Tongue (tissue), 2 donors: ENCODE measurements around the gene LRRC46. TPM values are rescaled to one million over a fixed set of nuclear protein-coding genes. Genes with fewer than 3 reads are reported as not detected.
A peak's percentile ranks its signal among the peaks of the same experiment; 100 is the strongest.

Experiments
- DNase-seq: peaks from one replicate; pipeline ENCODE4 v3.0.0-alpha.2; 2015
- total RNA-seq: library from RNA; depleted of rRNA; stranded (reverse); fragments of >200 nt; gene quantifications from one replicate; pipeline ENCODE4 v1.2.3, GENCODE V29; 2014

The LRRC46 gene
- total RNA-seq, 1 donor from 2014 or later = not detected

DNA sequence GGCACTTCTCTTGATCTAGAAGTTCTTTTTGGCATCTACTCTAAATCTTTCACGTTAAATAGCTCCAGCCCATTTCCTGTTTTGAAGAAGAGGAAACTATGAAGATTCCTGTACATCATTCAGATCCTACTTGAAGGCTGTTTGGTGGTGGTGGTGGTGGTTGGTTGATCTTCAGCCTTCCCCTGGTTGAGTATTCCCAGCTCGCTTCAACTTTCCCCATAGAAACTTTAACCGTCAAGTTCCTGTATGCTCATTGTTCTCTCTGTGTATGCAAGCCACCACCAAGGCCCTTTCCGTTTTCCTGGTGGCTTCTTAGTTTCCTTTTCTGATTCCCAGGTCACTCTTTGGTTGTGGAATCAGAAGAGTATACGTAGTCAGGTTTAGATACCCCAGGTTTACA is 3.3 kb downstream of the LRRC46 start:
- no peak for DNase-seq

DNA sequence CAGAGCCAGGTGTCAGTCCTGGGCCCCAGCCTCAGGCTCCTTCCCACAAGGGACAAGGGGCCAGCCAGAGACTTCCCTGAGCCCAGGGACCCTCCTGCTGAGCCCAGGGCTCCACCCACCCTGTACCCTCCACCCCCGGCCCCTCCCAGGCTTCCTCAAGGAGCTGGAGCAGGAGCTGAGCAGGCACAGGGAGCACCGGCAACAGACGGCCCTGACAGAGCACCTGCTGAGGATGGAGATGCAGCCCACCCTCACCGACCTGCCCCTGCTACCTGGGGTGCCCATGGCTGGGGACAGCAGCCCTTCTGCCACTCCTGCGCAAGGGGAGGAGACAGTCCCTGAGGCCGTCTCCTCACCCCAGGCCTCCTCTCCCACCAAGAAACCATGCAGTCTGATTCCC is 5.1 kb downstream of the LRRC46 start:
- DNase-seq = no peak

DNA sequence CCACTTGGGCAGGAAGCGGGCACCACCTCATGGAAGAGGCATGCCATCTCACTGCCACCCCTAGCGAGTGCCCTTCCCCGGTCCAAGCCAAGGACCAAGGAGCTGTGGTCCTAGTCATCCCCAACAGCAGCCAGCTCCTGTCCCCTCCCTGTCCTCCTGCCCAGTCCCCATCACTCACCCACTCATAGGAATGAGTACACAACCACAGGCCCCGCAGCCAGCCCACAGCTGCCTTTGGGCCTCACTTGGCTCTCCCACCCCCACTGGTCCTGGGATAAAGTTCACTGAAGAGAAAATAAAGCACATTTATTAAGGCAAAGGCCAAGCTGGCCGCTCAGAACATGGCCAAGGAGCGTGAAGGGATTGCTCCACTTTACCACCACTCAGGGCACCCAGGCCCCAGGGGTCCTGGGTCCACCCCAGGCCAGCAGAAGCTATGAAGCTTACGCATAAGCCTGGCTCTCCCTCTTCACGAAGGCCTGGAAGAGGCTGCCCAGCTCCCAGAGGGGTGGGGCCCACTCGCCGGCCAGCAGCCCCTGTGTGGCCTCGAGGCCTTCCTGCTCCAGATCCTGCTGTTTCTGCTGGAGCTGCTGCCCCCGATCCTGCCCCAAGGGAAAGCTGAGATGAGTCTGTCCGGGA is 6.0 kb downstream of the LRRC46 start:
- no peak for DNase-seq

DNA sequence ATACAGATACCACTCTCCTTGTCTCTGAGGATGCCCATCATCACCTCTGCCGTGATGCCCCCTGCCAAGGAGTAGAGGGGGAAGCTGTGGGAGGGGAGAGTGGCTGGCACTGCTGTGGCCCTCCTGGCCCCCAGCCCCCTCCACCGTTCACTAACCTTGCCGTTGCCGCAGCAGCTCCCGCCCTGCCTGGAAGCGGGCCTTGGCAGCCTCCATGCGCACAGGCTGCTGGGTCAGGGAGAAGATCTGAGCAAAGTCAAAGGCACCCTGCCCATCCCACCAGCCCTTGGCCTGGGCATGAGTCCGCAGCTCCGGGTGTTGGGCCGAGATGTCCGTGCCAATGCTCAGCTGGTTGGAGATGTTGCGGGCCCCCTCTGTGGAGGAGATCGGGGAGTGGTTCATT is 7.2 kb downstream of the LRRC46 start:
- DNase-seq = no peak

DNA sequence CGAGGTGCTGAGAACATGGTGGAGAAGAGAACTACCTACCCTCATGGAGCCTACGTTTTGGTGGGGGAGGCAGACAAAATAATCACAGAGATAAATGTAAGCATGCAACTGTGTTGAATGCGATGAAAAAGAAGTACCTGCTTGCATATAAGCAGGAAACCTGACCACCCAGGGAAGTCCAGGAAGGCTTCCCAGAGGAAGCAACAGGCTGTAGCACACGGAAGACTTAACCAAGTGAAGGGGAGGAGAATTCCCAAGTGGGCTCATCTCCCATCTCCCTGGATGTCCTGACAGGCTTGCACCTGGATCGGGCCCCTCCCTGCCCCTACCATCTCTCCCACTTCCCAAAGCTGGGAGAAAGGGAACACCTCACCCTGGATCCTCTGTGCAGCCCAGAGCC is 7.6 kb downstream of the LRRC46 start:
- no peak for DNase-seq

DNA sequence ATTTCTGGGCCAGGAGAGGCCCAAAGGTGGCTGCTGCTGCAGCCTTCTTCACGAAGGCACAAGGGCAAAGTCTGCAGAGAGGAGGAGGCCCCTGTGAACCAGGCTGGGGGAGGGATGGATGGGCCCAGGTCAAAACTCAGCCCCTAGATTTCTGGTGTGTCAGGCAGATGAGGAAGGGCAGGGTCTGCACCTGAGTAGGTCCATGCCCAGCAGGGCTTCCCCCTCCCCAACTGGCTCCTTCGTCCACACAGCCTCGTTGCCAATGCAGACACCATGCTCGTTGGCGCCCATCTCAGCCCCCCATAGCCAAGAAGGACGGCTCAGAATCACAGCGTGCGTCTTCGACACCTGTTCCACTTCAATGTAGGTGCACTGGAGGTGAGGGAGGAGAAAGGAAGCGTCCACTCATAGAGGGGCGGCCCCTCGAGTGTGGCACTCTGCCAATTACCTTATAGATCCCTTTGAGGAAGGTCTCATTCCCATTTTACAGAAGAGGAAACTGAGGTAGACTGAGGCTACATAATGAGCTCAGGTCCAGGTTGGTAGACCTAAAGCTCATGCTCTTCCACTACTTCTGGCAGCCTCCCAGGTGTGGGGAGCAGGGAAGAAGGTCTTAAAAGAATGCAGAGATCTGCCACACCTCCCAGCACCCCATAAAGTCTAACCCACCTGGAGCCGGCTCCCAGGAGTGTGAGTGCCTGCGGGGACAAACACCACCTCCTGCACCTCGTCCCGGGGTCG is 8.7 kb downstream of the LRRC46 start:
- no peak for DNase-seq

DNA sequence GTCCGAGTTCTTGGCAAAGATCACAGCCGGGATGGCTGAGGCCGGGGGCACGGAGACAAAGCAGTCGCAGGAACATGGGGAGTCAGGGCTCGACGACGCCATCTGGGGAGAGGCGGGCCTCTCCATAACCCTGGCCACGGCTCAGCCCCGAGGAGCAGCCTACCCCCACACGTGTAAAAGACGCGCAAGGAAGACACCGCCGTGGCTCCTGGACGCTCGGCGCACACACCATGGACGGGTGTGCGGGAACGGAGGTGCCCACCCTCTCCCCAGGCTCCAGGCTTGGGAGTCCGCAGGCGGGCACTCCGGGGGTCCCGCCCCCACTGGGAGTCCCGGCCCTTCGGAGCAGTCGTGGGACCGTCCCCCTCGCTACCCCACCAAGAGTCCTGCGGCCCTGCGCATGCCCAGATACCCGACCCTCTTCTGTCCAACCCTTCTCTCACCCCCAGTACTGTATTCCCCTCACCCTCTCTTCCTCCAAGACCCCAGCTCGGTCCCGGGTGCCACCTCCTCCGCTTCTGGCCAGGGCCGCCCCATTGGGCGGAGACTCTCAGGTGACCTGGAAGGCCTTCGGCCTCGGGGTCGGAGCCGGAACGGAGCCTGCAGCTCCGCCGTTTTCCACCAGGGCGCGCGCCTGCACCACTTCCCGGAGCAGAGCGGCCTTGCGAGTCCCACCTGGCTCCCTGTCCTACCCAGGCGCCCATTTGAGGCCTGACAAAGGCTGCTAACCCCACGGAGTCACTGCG is 9.4 kb downstream of the LRRC46 start, which contains the start of gene SCRN2:
Gene SCRN2 (minus strand): TSS at position 532 of the 746 bp plus-strand sequence. CDS start 430 bp downstream, at position 102.
- DNase-seq = peak; percentile 92

DNA sequence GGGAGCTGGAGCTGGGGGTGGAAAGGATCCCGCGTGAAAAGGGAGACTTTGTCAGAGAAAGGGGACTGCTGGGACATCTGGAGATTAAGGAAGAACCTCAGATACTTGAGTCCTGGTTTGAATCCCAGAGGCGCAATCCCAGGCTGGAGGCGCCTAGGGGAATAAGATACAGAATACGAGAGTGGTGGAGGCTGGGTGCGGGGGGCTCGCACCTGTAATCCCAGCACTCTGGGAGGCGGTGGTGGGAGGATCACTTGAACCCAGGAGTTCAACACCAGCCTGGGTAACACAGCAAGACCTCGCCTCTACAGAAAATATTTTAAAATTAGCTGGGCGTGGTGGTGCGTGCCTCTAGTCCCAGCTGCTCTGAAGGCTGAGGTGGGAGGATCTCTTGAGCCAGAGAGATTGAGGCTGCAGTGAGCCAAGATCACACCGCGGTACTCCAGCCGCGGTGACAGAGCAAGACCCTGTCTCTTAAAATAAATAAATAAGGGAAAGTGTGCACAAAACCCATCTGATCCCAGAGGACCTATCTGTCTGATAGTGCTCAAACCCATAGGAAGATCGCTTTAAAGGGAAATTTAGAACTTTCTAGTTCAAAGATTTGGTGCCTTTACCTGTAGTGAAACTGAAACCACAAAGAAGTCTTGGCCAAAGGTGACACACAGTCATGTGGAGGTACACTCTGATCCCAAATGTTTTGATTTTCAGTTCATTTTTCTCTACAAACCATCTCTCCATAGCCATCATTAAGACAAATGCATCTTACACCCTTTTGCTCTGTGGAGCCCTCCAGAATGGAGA is 10.2 kb downstream of the LRRC46 start:
- no peak for DNase-seq

DNA sequence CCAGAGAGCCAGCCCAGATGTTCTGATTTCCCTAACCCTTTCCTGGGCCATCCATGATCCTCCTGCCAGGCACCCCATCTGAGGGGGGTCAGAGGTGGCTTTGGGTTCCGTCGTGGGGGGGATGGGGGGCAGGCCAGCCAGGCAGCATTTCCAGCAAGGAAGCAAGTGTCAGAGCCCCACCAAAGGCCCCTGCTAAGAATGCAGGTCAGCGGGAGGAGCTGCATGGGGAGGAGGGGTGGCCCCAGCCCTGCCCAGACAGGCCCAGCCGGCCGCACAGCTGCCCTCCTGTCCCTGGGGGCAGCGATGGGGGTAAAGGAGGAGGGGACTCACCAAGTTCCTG is 11.9 kb downstream of the LRRC46 start:
- no peak for DNase-seq

DNA sequence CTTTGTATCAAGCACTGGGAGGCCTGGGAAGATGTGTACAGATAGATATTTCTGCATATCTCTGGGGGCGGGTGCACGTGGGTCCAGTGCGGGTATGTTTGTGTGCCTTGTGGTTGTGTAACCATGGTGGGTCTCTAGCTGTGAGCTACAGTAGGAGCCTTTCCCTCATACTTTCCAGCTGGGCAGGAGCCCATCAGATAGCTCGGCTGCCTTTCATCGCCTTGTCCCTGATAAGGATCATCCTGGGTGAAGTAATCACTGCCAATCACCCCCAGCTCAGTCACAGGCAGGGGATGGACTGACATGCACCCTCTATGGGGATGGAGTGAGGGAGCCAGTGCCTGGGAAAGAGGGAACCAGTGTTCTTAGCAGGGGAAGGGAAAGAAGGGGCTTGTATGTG is 12.8 kb downstream of the LRRC46 start:
- DNase-seq = no peak

DNA sequence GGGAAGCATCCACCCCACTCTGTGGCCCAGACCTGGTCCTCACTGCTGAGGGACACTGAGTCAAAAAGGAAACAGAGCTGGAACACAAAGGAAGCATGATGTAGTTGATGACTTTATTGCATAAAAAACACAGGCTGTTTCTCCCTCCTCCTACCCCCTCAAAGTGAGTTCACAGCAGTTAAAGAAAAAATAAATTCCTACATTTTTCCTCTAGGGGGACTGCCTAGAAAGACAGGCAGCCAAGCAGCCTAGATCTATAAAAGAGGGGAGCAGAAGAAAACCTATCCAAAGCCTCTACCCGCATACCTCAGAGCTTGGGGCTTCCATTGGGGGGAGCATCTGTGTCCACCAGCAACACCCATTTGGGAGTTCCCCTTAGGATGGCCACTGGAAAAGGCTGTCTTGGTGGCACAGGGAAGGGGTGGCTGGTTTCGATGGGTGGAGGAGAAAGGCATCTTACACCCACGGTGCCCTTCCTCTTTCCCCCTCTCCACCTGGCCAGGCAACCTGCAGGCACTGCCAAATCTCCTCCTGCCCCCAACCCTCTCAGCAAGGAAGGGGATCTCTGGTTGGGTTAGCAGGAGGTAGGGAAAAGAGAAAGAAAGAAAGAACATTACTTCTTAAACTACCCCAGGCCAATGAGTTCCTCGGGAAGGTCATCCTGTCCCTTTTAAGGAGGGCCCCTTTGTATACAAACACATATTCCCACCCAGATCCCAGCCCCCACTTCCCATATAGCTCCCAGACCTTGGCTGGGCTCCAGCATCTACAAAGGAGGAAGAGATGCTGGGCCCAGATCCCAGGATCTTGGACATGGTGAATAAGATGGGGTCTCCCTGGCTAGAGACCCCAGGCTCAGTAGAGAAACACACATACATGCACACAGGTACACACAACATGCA is 13.6 kb downstream of the LRRC46 start:
- DNase-seq = no peak

DNA sequence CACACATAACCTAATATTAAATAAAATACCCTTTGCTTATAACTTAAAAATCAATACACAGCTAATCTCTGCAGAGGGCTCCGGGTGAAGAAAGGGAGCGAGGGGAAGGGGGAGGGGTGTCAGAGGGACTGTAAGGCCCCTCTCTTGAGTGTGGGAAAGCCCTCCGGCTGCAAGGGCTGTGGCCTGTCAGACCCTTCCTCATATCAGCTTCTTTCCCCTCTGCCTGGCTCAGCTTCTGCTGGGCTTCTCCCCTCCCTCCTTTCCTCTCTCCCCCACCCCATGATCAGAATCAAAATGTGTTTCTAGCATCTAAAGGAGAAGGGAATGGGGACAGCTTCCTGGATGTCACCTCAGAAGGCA is 14.2 kb downstream of the LRRC46 start:
- DNase-seq = no peak

DNA sequence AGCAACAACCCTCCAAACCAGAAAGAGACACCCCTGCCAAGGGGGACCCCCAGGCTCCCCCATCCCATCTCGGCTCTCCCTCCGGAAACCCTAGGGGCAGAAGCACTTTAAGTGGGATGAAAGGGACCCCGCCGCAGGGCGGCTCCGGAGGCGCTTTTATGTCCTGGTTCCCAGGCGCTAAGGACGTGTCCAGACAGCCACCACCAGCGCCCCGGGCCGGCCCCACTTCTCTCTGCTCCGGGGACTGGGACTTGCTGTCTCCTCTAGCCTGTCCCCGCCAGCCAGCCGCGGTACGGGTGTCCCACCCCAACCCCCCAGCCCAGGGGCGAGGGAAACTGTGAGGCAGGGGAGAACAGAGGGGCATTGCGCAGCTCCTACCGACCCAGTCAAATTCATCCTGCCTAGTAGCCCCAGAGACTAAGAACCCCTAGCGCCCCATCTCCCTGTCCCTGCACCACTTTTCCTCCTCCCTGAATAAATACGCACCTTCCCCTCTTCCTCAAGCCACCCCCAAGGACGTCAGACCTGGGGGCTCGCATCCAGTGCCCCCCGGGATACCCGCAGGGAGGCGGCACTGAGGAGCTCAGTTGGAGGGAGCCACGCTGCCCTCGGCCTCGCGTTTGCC is 15.4 kb downstream of the LRRC46 start:
- no peak for DNase-seq

DNA sequence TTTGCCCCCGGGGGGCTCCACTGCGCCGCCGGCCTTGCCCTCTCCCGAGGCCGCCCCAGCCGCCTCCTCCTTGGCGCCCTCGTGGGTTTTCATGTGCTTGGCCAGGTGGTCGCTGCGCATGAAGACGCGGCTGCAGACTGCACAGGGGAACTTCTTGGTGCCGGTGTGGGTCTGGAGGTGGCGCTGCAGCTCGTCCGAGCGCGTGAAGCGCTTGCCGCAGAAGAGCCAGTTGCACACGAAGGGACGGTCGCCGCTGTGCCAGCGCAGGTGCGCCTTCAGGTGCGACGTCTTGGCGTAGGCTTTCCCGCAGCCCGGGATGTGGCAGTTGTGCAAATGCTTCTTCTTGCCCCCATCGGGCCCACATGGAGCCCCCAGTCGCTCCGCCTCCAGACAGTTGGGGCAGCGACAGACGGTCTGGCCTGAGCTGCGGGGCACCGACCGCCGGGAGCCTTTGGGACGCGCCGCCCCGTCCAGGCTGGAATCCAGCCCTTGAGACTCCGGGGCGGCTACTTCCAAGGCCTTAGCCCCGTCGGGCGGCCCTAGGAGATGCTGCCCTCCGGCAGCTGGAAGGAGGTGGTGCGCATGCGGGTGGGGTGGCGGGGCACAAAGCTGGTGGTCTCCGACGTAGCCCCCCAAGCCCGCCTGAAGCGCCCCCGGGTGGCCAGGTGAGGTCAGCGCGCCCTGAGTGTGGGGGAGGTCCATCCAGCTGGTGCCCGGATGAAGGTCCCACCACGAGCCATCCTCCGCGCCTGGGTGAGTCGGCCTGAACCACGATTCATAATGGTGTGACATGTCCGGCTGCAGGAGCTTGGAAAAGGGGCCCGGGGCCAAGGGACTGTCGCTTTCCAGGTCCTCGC is 16.1 kb downstream of the LRRC46 start:
- DNase-seq = no peak

DNA sequence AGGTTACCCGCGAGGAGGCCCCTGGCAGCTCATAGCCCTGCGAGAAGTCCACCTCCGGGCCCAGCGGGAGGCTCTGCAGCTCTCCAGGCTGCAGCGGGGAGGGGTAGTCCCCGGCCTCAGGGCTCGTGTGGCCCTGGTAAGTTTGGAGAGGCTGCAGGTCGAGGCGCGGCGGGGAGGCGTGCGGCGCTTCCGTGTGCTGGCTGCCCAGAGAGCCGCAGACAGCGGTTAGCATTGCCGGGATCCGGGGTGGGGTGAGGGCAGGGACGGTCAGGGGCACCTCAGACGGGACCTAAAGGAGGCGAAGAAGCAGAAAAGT is 16.7 kb downstream of the LRRC46 start:
- DNase-seq = no peak

DNA sequence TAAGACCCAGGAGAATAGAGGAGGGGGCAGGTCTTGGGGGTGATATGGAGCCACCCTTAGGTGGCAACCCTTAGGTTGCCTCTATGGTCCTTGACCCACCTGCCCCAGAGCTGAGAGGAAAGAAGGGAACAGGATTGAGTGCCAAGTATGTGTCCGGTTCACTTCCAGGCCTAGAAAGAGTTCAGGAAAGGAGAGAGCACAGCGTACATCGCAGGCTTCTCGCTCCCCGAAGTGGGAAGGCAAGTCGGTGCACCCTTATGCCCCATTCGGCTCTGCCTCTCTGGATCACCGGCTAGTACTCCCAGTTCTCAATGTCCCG is 18.9 kb downstream of the LRRC46 start:
- no peak for DNase-seq

DNA sequence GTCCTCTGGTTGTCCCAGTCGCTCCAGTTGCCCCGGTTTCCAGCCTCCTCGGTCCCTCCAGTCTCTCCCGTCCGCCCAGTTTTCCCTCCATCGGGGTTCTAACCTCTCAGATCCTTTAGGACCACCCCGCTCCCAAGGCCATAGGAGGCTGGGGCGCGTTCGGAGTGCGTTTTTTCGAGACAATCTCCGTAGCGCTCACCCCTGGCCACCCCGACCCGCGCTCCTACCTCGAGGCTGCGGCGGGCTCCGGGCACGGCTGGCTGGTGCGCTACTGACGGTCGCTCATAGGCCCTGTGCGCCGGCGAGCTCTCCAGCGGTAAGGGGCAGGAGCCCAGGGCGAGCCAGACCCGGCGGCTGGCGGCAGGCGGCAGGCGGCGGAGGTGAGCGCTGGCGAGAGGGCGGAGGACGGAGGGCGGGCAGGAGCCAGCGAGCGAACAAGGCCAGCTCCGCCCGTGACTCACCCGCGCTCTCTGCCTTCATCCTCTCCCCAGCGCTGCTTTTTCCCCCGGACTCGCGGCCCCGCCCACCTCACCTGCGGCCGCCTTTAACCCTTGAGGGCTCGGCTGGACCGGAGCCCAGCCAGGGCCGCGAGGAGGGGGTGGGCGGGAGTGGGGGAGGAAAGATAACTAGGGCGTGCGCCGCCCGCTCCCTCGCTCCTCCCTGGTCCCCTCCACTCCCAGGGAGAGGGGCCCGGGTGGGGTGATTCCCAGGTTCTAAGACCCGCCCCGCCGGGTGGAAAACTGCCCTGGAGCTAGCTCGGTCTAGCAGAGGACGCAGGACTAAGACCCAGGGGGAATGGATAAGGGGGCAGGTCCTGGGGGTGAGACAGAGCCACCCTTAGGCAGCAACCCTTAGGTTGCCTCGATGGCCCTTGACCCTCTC is 19.5 kb downstream of the LRRC46 start, which contains the start of gene SP6:
Gene SP6 (minus strand): TSS at position 472 of the 882 bp plus-strand sequence. CDS start 2,734 bp downstream, outside the sequence.
- peak; percentile 43 for DNase-seq

DNA sequence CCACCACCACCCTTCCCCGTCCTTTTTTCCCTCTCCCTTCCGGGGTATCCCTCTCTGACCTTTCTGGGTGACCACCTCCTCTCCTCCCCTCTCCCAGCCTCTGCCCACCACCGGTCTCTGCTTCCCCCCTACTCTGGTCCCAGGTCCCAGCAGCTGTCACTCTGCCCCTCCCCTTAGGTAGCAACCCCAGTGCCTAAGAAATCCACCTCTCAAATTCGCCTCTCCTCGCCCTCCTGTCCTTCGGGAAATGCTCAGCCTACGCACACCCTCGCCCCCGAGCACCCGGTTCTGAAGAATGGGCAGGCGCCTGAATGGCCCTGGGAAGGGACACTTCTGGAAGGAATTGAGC is 20.3 kb downstream of the LRRC46 start:
- no peak for DNase-seq
